Gastroesophageal sphincter (tissue), 4 donors: ENCODE data around the gene DOCK10. TPM values are rescaled to one million over a fixed set of nuclear protein-coding genes. Genes with fewer than 3 reads are reported as not detected.

Experiments used
- ATAC-seq: fragments of 150-250 bp; one replicate; pipeline ENCODE4 v1.9.1; 2016; ENCODE audit warnings: mild to moderate bottlenecking, moderate library complexity
- H3K27ac ChIP-seq, 4 donors: fragments of 200-600 bp; sonication (generic) in 3 of 4; 1 replicate in 3 of 4; 2 replicates in 1 of 4; pipeline ENCODE4 v1.5.1; 2016 to 2019
- H3K27me3 ChIP-seq: fragments of 200-600 bp; sonication (generic); one replicate; pipeline ENCODE4 v1.5.1; 2019
- H3K36me3 ChIP-seq, 2 donors: fragments of 200-600 bp; sonication (generic); one replicate each; pipeline ENCODE4 v1.5.1; 2019; ENCODE audit warnings: control low read depth in 1 of 2
- H3K4me1 ChIP-seq, 3 donors: fragments of 200-600 bp; sonication (generic); 1 replicate in 2 of 3; 2 replicates in 1 of 3; pipeline ENCODE4 v1.5.1; 2016 to 2019; ENCODE audit warnings: control low read depth in 2 of 3
- H3K4me3 ChIP-seq, 2 donors: fragments of 200-600 bp; sonication (generic); one replicate each; pipeline ENCODE4 v1.5.1; 2019; ENCODE audit warnings: mild to moderate bottlenecking in 1 of 2, moderate library complexity in 1 of 2
- H3K9me3 ChIP-seq, 3 donors: fragments of 200-600 bp; sonication (generic); one replicate each; pipeline ENCODE4 v1.5.1; 2017 to 2019; ENCODE audit warnings: control low read depth in 2 of 3
- CTCF ChIP-seq, 4 experiments: fragments of 200-600 bp in 2 of 4; fragments of 450-650 bp in 2 of 4; sonication (generic) in 1 of 4; IDR thresholded peaks; one replicate each; pipeline ENCODE4 v1.5.1; 2017 to 2019; ENCODE audit warnings: antibody characterized with exemption in 4 of 4, mild to moderate bottlenecking in 2 of 4, moderate library complexity in 2 of 4
- EP300 ChIP-seq: sonication (generic); formaldehyde crosslinking; IDR thresholded peaks from one replicate; pipeline ENCODE4 v1.6.1; 2017; ENCODE audit warnings: antibody characterized with exemption, mild to moderate bottlenecking
- POLR2A ChIP-seq, 2 donors: fragments of 450-650 bp; IDR thresholded peaks; one replicate each; pipeline ENCODE4 v1.6.1; 2017; ENCODE audit warnings: antibody characterized with exemption in 2 of 2, mild to moderate bottlenecking in 2 of 2, moderate library complexity in 1 of 2
- POLR2AphosphoS5 ChIP-seq: sonication (generic); formaldehyde crosslinking; IDR thresholded peaks from one replicate; pipeline ENCODE4 v1.6.1; 2017; ENCODE audit warnings: antibody characterized with exemption
- WGBS, 2 donors: methylation state at CpG; one replicate each; pipeline ENCODE4 v1.1.5; 2018; ENCODE audit warnings: low coverage in 1 of 2; 5-methylcytosine and 5-hydroxymethylcytosine counted together
- total RNA-seq, 4 donors: library from RNA; depleted of rRNA; stranded (reverse); fragments of >200 nt; gene quantifications; one replicate each; pipeline ENCODE4 v1.1.0, GENCODE V29; 2016

The DOCK10 gene
- total RNA-seq, 4 donors from 2014 or later, result 3.6 to 12.6 (median 7.3) TPM

- H3K9me3 ChIP-seq, result no peaks in the 10 kb centered on the region
- no peaks in the 10 kb centered on the region for H3K36me3 ChIP-seq
- TF ChIP-seq EP300 (no peak), CTCF (IDR thresholded peaks at IDR 0.05) (no peak), POLR2A (IDR thresholded peaks at IDR 0.05) (no peak), POLR2AphosphoS5 (no peak)
- no peaks in the 10 kb centered on the region for H3K27me3 ChIP-seq
- no peak overlapping the region for H3K27ac ChIP-seq
- no peak for ATAC-seq
- no peaks in the 10 kb centered on the region for H3K4me1 ChIP-seq
- 74 to 79% methylated on average over 3 of the region's 3 CpGs for WGBS, 2 donors
- H3K4me3 ChIP-seq, result no peak overlapping the region
Measured at GRCh38 chr2:225065882-225066281, 23.6 kb upstream of the DOCK10 start.

- Histone ChIP-seq H3K27ac (no peak overlapping the region), H3K27me3 (no peaks in the 10 kb centered on the region), H3K9me3 (no peaks in the 10 kb centered on the region), H3K36me3 (no peaks in the 10 kb centered on the region), H3K4me1 (no peaks in the 10 kb centered on the region), H3K4me3 (no peak overlapping the region)
- no peak for ATAC-seq
- TF ChIP-seq POLR2AphosphoS5, result no peak
- no peak for TF ChIP-seq CTCF (IDR thresholded peaks at IDR 0.05)
- TF ChIP-seq EP300, result no peak
- TF ChIP-seq POLR2A (IDR thresholded peaks at IDR 0.05), result no peak
Measured at GRCh38 chr2:225064928-225065327, 22.7 kb upstream of the DOCK10 start.

- no peak overlapping the region for H3K27ac ChIP-seq
- no peak overlapping the region for H3K4me3 ChIP-seq
- no peak for TF ChIP-seq EP300
- no peaks in the 10 kb centered on the region for H3K27me3 ChIP-seq
- H3K36me3 ChIP-seq, result no peaks in the 10 kb centered on the region
- H3K9me3 ChIP-seq, result no peaks in the 10 kb centered on the region
- no peak for ATAC-seq
- 28 to 53% methylated on average over 2 of the region's 2 CpGs for WGBS, 2 donors
- no peaks in the 10 kb centered on the region for H3K4me1 ChIP-seq
Measured at GRCh38 chr2:225064362-225064761, 22.1 kb upstream of the DOCK10 start.

- ATAC-seq, result no peak
- Histone ChIP-seq H3K4me3 (no peak overlapping the region), H3K9me3 (no peaks in the 10 kb centered on the region), H3K4me1 (no peaks in the 10 kb centered on the region), H3K27me3 (no peaks in the 10 kb centered on the region), H3K36me3 (no peaks in the 10 kb centered on the region), H3K27ac (no peak overlapping the region)
- WGBS, 2 donors, result 79 to 100% methylated on average over 2 of the region's 2 CpGs
- TF ChIP-seq POLR2AphosphoS5 (no peak), CTCF (IDR thresholded peaks at IDR 0.05) (no peak), POLR2A (IDR thresholded peaks at IDR 0.05) (no peak), EP300 (no peak)
Measured at GRCh38 chr2:225056330-225057073, 14.2 kb upstream of the DOCK10 start.

GRCh38 chr2:225055714-225056113 is 13.4 kb upstream of the DOCK10 start:
- TF ChIP-seq CTCF (IDR thresholded peaks at IDR 0.05), result no peak
- no peak for TF ChIP-seq EP300
- no peak for TF ChIP-seq POLR2AphosphoS5
- TF ChIP-seq POLR2A (IDR thresholded peaks at IDR 0.05), result no peak
- H3K27me3 ChIP-seq, result no peaks in the 10 kb centered on the region
- no peaks in the 10 kb centered on the region for H3K36me3 ChIP-seq
- no peaks in the 10 kb centered on the region for H3K9me3 ChIP-seq
- H3K27ac ChIP-seq, result no peak overlapping the region
- H3K4me3 ChIP-seq, result no peak overlapping the region
- H3K4me1 ChIP-seq, result no peaks in the 10 kb centered on the region
- 92% methylated on average over 1 of the region's 1 CpG; no CpG with 5 or more reads in 1 of the 2 donors for WGBS, 2 donors
- ATAC-seq, result no peak
